ENCODE data around the gene IFNG. TPM values are rescaled to one million over a fixed set of nuclear protein-coding genes. Genes with fewer than 3 reads are reported as not detected.

The IFNG gene
- total and polyA plus RNA-seq, 9 of the 15 experiments (the other 6 are each of a cell fraction or from before 2014, with no cell fraction given): 0.38 TPM; not detected in 8

DNA sequence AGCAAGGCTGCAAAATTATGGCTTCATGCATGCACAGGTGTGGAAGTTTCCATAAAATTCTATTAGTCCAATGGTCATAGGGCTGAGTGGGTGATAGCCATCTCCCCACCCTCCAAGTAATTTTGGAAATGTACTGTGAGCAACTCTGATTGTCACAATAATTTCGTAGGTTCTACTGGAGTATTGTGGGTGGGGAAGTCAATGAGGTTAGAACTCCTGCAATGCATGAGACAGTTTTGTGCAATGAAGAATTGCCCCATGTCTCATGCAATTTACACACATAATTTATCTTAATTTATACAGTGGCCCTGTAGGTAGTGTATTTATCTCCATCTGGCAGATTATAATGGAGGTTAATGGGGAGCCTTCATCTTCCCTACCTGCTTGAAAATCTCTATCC, 20.5 kb downstream of the IFNG start:
- no peaks in the 10 kb centered on the region for H3K36me3 ChIP-seq (ENCODE audit: control insufficient read depth, insufficient read depth, low read length)
- 9% methylated on average over 1 of the region's 1 CpG for WGBS (ENCODE audit: insufficient coverage, low coverage, missing lambda C conversion rate)
- POLR2A ChIA-PET: no interaction called here
- no peak overlapping the region for H3K9ac ChIP-seq (ENCODE audit: insufficient read depth in 1 of 2, low read depth in 2 of 2, low read length in 2 of 2)
- no peak for DNase-seq (ENCODE audit: extremely low read depth in 1 of 4, low spot score in 3 of 4)
- no peaks in the 10 kb centered on the region for H4K20me1 ChIP-seq (replicated peaks; ENCODE audit: control insufficient read depth, insufficient read depth, low read length)
- BruUV-seq (replicated peaks): no TSS peak
- CTCF ChIA-PET (ENCODE audit: low intra/inter-chr PET ratio): no interaction called here
- no peaks in the 10 kb centered on the region for H3K4me1 ChIP-seq (replicated peaks in 1 of 2; ENCODE audit: control insufficient read depth in 2 of 2, insufficient read depth in 2 of 2, low read length in 2 of 2)
- ATAC-seq: no peak
- in situ Hi-C loops (cut with MboI) (no loop called here), intact Hi-C loops (cut with micrococcal nuclease) (no loop called here)
- FAIRE-seq: no peak
- H3K27me3 ChIP-seq (ENCODE audit: control insufficient read depth in 2 of 2, insufficient read depth in 2 of 2, low read length in 2 of 2): no peaks in the 10 kb centered on the region; a peak in 1 of 5 replicates
- no peaks in the 10 kb centered on the region for H3K9me3 ChIP-seq (replicated peaks; ENCODE audit: control insufficient read depth, insufficient read depth, low read depth, low read length)
- no peaks in the 10 kb centered on the region for H3K79me2 ChIP-seq (ENCODE audit: control insufficient read depth, insufficient read depth, low read length)
- no peak overlapping the region for H2AFZ ChIP-seq (ENCODE audit: low read depth, low read length)
- no peak overlapping the region for H3K4me3 ChIP-seq
- H3K4me2 ChIP-seq (ENCODE audit: insufficient read depth, low read length): no peak overlapping the region
- no peaks in the 10 kb centered on the region for H3K9me1 ChIP-seq (ENCODE audit: control insufficient read depth, insufficient read depth, low read length)
- no peak overlapping the region for H3K27ac ChIP-seq (ENCODE audit: extremely low read depth, low read depth, low read length)
- no peak for TF ChIP-seq RBM14 (IDR thresholded peaks at IDR 0.05; ENCODE audit: borderline replicate concordance, insufficient read depth, low read depth, low read length)
- TF ChIP-seq, protein P1, sequence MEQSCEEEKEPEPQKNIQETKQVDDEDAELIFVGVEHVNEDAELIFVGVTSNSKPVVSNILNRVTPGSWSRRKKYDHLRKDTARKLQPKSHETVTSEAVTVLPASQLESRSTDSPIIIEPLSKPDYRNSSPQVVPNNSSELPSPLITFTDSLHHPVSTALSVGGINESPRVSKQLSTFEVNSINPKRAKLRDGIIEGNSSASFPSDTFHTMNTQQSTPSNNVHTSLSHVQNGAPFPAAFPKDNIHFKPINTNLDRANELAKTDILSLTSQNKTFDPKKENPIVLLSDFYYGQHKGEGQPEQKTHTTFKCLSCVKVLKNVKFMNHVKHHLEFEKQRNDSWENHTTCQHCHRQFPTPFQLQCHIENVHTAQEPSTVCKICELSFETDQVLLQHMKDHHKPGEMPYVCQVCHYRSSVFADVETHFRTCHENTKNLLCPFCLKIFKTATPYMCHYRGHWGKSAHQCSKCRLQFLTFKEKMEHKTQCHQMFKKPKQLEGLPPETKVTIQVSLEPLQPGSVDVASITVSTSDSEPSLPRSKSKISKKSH (CRISPR knock-in tag; IDR thresholded peaks at IDR 0.05): no peak
- no peak for TF ChIP-seq HIVEP1 (CRISPR knock-in tag; IDR thresholded peaks at IDR 0.05)
- TF ChIP-seq IFI16 (CRISPR knock-in tag; IDR thresholded peaks at IDR 0.05): no peak
- no peak for TF ChIP-seq EGR1 (conservative IDR thresholded peaks at IDR 0.05)
- TF ChIP-seq, protein P2, sequence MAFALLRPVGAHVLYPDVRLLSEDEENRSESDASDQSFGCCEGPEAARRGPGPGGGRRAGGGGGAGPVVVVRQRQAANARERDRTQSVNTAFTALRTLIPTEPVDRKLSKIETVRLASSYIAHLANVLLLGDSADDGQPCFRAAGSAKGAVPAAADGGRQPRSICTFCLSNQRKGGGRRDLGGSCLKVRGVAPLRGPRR (CRISPR knock-in tag; IDR thresholded peaks at IDR 0.05): no peak
- TF ChIP-seq CBX1 (IDR thresholded peaks at IDR 0.05; ENCODE audit: low read depth): no peak
- TF ChIP-seq, protein P3, sequence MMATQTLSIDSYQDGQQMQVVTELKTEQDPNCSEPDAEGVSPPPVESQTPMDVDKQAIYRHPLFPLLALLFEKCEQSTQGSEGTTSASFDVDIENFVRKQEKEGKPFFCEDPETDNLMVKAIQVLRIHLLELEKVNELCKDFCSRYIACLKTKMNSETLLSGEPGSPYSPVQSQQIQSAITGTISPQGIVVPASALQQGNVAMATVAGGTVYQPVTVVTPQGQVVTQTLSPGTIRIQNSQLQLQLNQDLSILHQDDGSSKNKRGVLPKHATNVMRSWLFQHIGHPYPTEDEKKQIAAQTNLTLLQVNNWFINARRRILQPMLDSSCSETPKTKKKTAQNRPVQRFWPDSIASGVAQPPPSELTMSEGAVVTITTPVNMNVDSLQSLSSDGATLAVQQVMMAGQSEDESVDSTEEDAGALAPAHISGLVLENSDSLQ (IDR thresholded peaks at IDR 0.05): no peak
- TF ChIP-seq, protein P4, sequence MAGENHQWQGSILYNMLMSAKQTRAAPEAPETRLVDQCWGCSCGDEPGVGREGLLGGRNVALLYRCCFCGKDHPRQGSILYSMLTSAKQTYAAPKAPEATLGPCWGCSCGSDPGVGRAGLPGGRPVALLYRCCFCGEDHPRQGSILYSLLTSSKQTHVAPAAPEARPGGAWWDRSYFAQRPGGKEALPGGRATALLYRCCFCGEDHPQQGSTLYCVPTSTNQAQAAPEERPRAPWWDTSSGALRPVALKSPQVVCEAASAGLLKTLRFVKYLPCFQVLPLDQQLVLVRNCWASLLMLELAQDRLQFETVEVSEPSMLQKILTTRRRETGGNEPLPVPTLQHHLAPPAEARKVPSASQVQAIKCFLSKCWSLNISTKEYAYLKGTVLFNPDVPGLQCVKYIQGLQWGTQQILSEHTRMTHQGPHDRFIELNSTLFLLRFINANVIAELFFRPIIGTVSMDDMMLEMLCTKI (IDR thresholded peaks at IDR 0.05; ENCODE audit: partially characterized antibody): no peak
- no peak for TF ChIP-seq FOXK2 (conservative IDR thresholded peaks at IDR 0.05 in 1 of 2, IDR thresholded peaks at IDR 0.05 in 1 of 2; ENCODE audit: low read depth in 2 of 2)
- TF ChIP-seq SMARCE1 (IDR thresholded peaks at IDR 0.05): no peak
- TF ChIP-seq, protein P5, sequence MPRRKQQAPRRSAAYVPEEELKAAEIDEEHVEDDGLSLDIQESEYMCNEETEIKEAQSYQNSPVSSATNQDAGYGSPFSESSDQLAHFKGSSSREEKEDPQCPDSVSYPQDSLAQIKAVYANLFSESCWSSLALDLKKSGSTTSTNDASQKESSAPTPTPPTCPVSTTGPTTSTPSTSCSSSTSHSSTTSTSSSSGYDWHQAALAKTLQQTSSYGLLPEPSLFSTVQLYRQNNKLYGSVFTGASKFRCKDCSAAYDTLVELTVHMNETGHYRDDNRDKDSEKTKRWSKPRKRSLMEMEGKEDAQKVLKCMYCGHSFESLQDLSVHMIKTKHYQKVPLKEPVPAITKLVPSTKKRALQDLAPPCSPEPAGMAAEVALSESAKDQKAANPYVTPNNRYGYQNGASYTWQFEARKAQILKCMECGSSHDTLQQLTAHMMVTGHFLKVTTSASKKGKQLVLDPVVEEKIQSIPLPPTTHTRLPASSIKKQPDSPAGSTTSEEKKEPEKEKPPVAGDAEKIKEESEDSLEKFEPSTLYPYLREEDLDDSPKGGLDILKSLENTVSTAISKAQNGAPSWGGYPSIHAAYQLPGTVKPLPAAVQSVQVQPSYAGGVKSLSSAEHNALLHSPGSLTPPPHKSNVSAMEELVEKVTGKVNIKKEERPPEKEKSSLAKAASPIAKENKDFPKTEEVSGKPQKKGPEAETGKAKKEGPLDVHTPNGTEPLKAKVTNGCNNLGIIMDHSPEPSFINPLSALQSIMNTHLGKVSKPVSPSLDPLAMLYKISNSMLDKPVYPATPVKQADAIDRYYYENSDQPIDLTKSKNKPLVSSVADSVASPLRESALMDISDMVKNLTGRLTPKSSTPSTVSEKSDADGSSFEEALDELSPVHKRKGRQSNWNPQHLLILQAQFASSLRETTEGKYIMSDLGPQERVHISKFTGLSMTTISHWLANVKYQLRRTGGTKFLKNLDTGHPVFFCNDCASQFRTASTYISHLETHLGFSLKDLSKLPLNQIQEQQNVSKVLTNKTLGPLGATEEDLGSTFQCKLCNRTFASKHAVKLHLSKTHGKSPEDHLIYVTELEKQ (CRISPR knock-in tag; IDR thresholded peaks at IDR 0.05): no peak
- no peak for TF ChIP-seq PRMT5 (CRISPR knock-in tag; IDR thresholded peaks at IDR 0.05)
- TF ChIP-seq, protein P6, sequence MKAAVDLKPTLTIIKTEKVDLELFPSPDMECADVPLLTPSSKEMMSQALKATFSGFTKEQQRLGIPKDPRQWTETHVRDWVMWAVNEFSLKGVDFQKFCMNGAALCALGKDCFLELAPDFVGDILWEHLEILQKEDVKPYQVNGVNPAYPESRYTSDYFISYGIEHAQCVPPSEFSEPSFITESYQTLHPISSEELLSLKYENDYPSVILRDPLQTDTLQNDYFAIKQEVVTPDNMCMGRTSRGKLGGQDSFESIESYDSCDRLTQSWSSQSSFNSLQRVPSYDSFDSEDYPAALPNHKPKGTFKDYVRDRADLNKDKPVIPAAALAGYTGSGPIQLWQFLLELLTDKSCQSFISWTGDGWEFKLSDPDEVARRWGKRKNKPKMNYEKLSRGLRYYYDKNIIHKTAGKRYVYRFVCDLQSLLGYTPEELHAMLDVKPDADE (conservative IDR thresholded peaks at IDR 0.05; ENCODE audit: control insufficient read depth, low read depth, low read length): no peak

Data from K562 (cell line).